ENCODE measurements around the gene SLC9B1.
"Not testable (repeated sequence)": the region's sequence is repeated elsewhere in the genome, so short reads cannot be mapped to it uniquely, and the experiment has no call there.

SLC9B1 gene

GRCh38 chr4:102868153-102868780 is 151.2 kb downstream of the SLC9B1 start:
- no peak for TF ChIP-seq CTCF (conservative IDR thresholded peaks at IDR 0.05; ENCODE audit: low read depth, low read length)
- peak overlapping the region; percentile 86 for H3K4me3 ChIP-seq (ENCODE audit: low read length)
- DNase-seq (ENCODE audit: low read depth), result no peak

GRCh38 chr4:102867278-102868152 is 152.0 kb downstream of the SLC9B1 start:
- peak overlapping the region; percentile 86 for H3K4me3 ChIP-seq (ENCODE audit: low read length)
- TF ChIP-seq CTCF (conservative IDR thresholded peaks at IDR 0.05; ENCODE audit: low read depth, low read length), result no peak
- no peak for DNase-seq (ENCODE audit: low read depth)

- not testable (repeated sequence) for H3K4me3 ChIP-seq (ENCODE audit: low read length); DNase-seq (ENCODE audit: low read depth)
Observed at GRCh38 chr4:102865327-102865726, 154.2 kb downstream of the SLC9B1 start.

GRCh38 chr4:102862747-102863146 is 156.8 kb downstream of the SLC9B1 start:
- TF ChIP-seq CTCF (conservative IDR thresholded peaks at IDR 0.05; ENCODE audit: low read depth, low read length), result no peak
- H3K4me3 ChIP-seq (ENCODE audit: low read length), result no peak overlapping the region
- DNase-seq (ENCODE audit: low read depth), result no peak

- DNase-seq (ENCODE audit: low read depth), result no peak
- H3K4me3 ChIP-seq (ENCODE audit: low read length), result no peak overlapping the region
- TF ChIP-seq CTCF (conservative IDR thresholded peaks at IDR 0.05; ENCODE audit: low read depth, low read length), result no peak
Observed at GRCh38 chr4:102862016-102862415, 157.5 kb downstream of the SLC9B1 start.

- DNase-seq (ENCODE audit: low read depth), result no peak
- no peak overlapping the region for H3K4me3 ChIP-seq (ENCODE audit: low read length)
- TF ChIP-seq CTCF (conservative IDR thresholded peaks at IDR 0.05; ENCODE audit: low read depth, low read length), result no peak
Observed at GRCh38 chr4:102860611-102861324, 158.7 kb downstream of the SLC9B1 start.

GRCh38 chr4:102858828-102859464 is 160.6 kb downstream of the SLC9B1 start:
- no peak overlapping the region for H3K4me3 ChIP-seq (ENCODE audit: low read length)
- TF ChIP-seq CTCF (conservative IDR thresholded peaks at IDR 0.05; ENCODE audit: low read depth, low read length), result no peak
- DNase-seq (ENCODE audit: low read depth), result no peak
